HepG2 (cell line): Measurements from ENCODE around the gene CHD9. TPM values are rescaled to one million over a fixed set of nuclear protein-coding genes. Genes with fewer than 3 reads are reported as not detected.

Experiments
- CREB1 ChIP-seq, 2 experiments: fragments of 450-650 bp in 1 of 2; IDR thresholded peaks; 2 replicates each; pipeline ENCODE4 v1.6.1; 2016 to 2017; ENCODE audit warnings: control low read depth in 1 of 2, mild to moderate bottlenecking in 1 of 2, missing compliant biosample characterization in 1 of 2, missing genetic modification characterization in 1 of 2
- DMAP1 ChIP-seq: IDR thresholded peaks from 2 replicates; pipeline ENCODE4 v1.6.1; 2016
- ETV6 ChIP-seq: sonication (generic); formaldehyde crosslinking; conservative IDR thresholded peaks from 2 replicates; pipeline ENCODE4 v1.4.0; 2020; ENCODE audit warnings: missing genetic modification reagents
- FOXK2 ChIP-seq: fragments of 450-650 bp; IDR thresholded peaks from 2 replicates; pipeline ENCODE4 v1.6.1; 2016
- HOXA3 ChIP-seq: sonication (generic); formaldehyde crosslinking; IDR thresholded peaks from 2 replicates; pipeline ENCODE4 v1.5.0; 2020; ENCODE audit warnings: missing genetic modification reagents
- KDM5A ChIP-seq: fragments of 200-600 bp; sonication (generic); IDR thresholded peaks from 2 replicates; pipeline ENCODE4 v1.7.0; 2018; ENCODE audit warnings: antibody characterized with exemption, mild to moderate bottlenecking, low read length, borderline replicate concordance
- PHF20 ChIP-seq: sonication (generic); formaldehyde crosslinking; IDR thresholded peaks from 2 replicates; pipeline ENCODE4 v1.5.0; 2020; ENCODE audit warnings: mild to moderate bottlenecking, missing genetic modification reagents
- SALL1 ChIP-seq: sonication (generic); formaldehyde crosslinking; IDR thresholded peaks from 2 replicates; pipeline ENCODE4 v1.8.0; 2022; ENCODE audit warnings: mild to moderate bottlenecking, missing genetic modification reagents
- SIX1 ChIP-seq: sonication (generic); formaldehyde crosslinking; IDR thresholded peaks from 2 replicates; pipeline ENCODE4 v1.4.0; 2020; ENCODE audit warnings: missing genetic modification reagents, borderline replicate concordance
- SP140L ChIP-seq: sonication (generic); formaldehyde crosslinking; IDR thresholded peaks from 2 replicates; pipeline ENCODE4 v1.4.0; 2020; ENCODE audit warnings: missing genetic modification reagents, borderline replicate concordance
- SRSF4 ChIP-seq: fragments of 200-400 bp; formaldehyde crosslinking; IDR thresholded peaks from one replicate; pipeline ENCODE4 v1.6.1; 2018; ENCODE audit warnings: mild to moderate bottlenecking, low read depth, low read length, moderate library complexity; ENCODE audit not compliant: poor library complexity, severe bottlenecking
- SSRP1 ChIP-seq: IDR thresholded peaks from 2 replicates; pipeline ENCODE4 v1.6.1; 2016; ENCODE audit warnings: control low read depth
- SYNCRIP ChIP-seq: fragments of 200-400 bp; formaldehyde crosslinking; IDR thresholded peaks from 2 replicates; pipeline ENCODE4 v1.6.1; 2018; ENCODE audit warnings: mild to moderate bottlenecking, low read depth, low read length; ENCODE audit not compliant: insufficient read depth
- ZNF143 ChIP-seq: sonication (generic); formaldehyde crosslinking; IDR thresholded peaks from 2 replicates; pipeline ENCODE4 v1.4.0; 2020; ENCODE audit warnings: missing genetic modification reagents
- ZNF350 ChIP-seq: sonication (generic); formaldehyde crosslinking; IDR thresholded peaks from 2 replicates; pipeline ENCODE4 v1.4.0; 2020; ENCODE audit warnings: mild to moderate bottlenecking, low read depth, missing genetic modification reagents, borderline replicate concordance
- ZNF430 ChIP-seq: sonication (generic); formaldehyde crosslinking; IDR thresholded peaks from 2 replicates; pipeline ENCODE4 v1.9.0; 2021; ENCODE audit warnings: mild to moderate bottlenecking, missing genetic modification reagents
- ZNF577 ChIP-seq: sonication (generic); formaldehyde crosslinking; IDR thresholded peaks from 2 replicates; pipeline ENCODE4 v1.4.0; 2020; ENCODE audit warnings: mild to moderate bottlenecking, low read depth, missing genetic modification reagents, borderline replicate concordance
- ZNF616 ChIP-seq: sonication (generic); formaldehyde crosslinking; IDR thresholded peaks from 2 replicates; pipeline ENCODE4 v1.5.0; 2020; ENCODE audit warnings: low read depth, mild to moderate bottlenecking, missing genetic modification reagents
- ZNF670 ChIP-seq: sonication (generic); formaldehyde crosslinking; IDR thresholded peaks from 2 replicates; pipeline ENCODE4 v1.8.0; 2022; ENCODE audit warnings: mild to moderate bottlenecking, missing genetic modification reagents, borderline replicate concordance
- ZNF775 ChIP-seq: sonication (generic); formaldehyde crosslinking; IDR thresholded peaks from 2 replicates; pipeline ENCODE4 v1.4.0; 2020; ENCODE audit warnings: missing genetic modification reagents, mild to moderate bottlenecking, moderate library complexity, borderline replicate concordance
- ZSCAN20 ChIP-seq: sonication (generic); formaldehyde crosslinking; IDR thresholded peaks from 2 replicates; pipeline ENCODE4 v1.4.0; 2020; ENCODE audit warnings: missing genetic modification reagents, mild to moderate bottlenecking, borderline replicate concordance
- ZSCAN21 ChIP-seq: sonication (generic); formaldehyde crosslinking; IDR thresholded peaks from 2 replicates; pipeline ENCODE4 v1.8.0; 2022; ENCODE audit warnings: mild to moderate bottlenecking, missing genetic modification reagents, moderate library complexity, borderline replicate concordance
- ZSCAN9 ChIP-seq: IDR thresholded peaks from 2 replicates; pipeline ENCODE4 v1.6.1; 2016; ENCODE audit warnings: borderline replicate concordance
- polyA plus RNA-seq, 8 experiments: library from polyadenylated mRNA; depleted of rRNA in 3 of 8; stranded (reverse) in 7 of 8; unstranded in 1 of 8; fragments of >200 nt; fragmentation: Illumina TruSeq in 4 of 8; extraction: Trizol in 4 of 8; gene quantifications; 2 replicates each; pipeline versions ENCODE4 v1.2.1 to v1.2.3, GENCODE V29; 2011 to 2016; ENCODE audit warnings: low read depth in 4 of 8, missing spikeins in 1 of 8, mixed read lengths in 1 of 8; ENCODE audit not compliant: insufficient read depth in 1 of 8
- total RNA-seq, 5 experiments: library from RNA; depleted of rRNA; stranded (reverse); fragments of >200 nt; fragmentation: Illumina TruSeq; extraction: Trizol; gene quantifications; 2 replicates each; pipeline ENCODE4 v1.2.3, GENCODE V29; 2016; ENCODE audit warnings: low read depth in 1 of 5
- TF ChIP-seq, protein P1 (sequence below): sonication (generic); formaldehyde crosslinking; IDR thresholded peaks from 2 replicates; pipeline ENCODE4 v1.5.0; 2020; ENCODE audit warnings: missing genetic modification reagents, mild to moderate bottlenecking, borderline replicate concordance
- TF ChIP-seq, protein P2 (sequence below): sonication (generic); formaldehyde crosslinking; IDR thresholded peaks from 2 replicates; pipeline ENCODE4 v1.9.0; 2021; ENCODE audit warnings: missing genetic modification reagents, mild to moderate bottlenecking, borderline replicate concordance
- TF ChIP-seq, protein P3 (sequence below): sonication (generic); formaldehyde crosslinking; IDR thresholded peaks from 2 replicates; pipeline ENCODE4 v1.5.0; 2020; ENCODE audit warnings: mild to moderate bottlenecking, missing genetic modification reagents

The CHD9 gene
- total and polyA plus RNA-seq, 2 of the 13 experiments (the other 11 are each of a cell fraction or from before 2014, with no cell fraction given) = 23.4 to 27.7 TPM

DNA sequence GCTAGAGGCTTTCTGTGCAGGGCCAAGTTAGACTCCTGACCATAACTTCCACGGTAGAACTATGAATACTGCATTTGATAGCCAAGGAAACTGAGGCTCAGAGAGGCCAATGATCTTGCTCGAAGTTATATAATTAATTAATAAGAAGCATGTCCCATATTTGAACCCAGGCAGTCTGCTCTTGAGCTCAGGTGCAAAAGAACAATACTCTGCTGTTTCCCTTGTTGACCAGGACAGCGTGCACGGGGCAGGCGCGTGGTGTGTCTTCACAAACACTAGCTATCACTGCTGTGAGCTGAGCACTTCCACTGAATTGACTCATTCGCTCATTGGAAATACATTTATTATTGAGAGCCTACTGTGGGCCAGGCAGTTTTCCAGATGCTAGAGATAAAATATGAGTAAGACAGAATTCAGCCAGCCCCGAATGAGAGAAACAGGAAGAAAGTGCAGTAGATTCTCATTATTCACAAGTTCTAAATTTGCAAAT, 1.6 kb downstream of the CHD9 start (continued):
- TF ChIP-seq ZNF670 (0 out of 2 replicates have a peak, but pooled peaks have one; percentile 57), SRSF4 (no peak), ZNF577 (no peak), PHF20 (CRISPR knock-in tag) (no peak), SALL1 (peak; percentile 85), ZNF143 (CRISPR knock-in tag) (no peak), ZNF350 (CRISPR knock-in tag) (no peak), ZNF430 (CRISPR knock-in tag) (no peak), SYNCRIP (no peak), HOXA3 (peak; percentile 18; the same call in 1 of the 2 replicates), SP140L (CRISPR knock-in tag) (no peak), SSRP1 (CRISPR knock-in tag) (no peak), SIX1 (CRISPR knock-in tag) (no peak), ZNF616 (no peak), ZNF775 (CRISPR knock-in tag) (no peak), KDM5A (no peak), CREB1 (IDR thresholded peaks at IDR 0.05) (no peak), CREB1 (CRISPR knock-in tag; IDR thresholded peaks at IDR 0.05) (no peak), FOXK2 (no peak), ZSCAN9 (CRISPR knock-in tag) (0 out of 2 replicates have a peak, but pooled peaks have one; percentile 33), ETV6 (CRISPR knock-in tag) (no peak), ZSCAN20 (no peak), DMAP1 (no peak), ZSCAN21 (CRISPR knock-in tag) (no peak; the same call in 1 of the 2 replicates)
- TF ChIP-seq, protein P1, sequence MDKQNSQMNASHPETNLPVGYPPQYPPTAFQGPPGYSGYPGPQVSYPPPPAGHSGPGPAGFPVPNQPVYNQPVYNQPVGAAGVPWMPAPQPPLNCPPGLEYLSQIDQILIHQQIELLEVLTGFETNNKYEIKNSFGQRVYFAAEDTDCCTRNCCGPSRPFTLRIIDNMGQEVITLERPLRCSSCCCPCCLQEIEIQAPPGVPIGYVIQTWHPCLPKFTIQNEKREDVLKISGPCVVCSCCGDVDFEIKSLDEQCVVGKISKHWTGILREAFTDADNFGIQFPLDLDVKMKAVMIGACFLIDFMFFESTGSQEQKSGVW (CRISPR knock-in tag) = no peak
- TF ChIP-seq, protein P2, sequence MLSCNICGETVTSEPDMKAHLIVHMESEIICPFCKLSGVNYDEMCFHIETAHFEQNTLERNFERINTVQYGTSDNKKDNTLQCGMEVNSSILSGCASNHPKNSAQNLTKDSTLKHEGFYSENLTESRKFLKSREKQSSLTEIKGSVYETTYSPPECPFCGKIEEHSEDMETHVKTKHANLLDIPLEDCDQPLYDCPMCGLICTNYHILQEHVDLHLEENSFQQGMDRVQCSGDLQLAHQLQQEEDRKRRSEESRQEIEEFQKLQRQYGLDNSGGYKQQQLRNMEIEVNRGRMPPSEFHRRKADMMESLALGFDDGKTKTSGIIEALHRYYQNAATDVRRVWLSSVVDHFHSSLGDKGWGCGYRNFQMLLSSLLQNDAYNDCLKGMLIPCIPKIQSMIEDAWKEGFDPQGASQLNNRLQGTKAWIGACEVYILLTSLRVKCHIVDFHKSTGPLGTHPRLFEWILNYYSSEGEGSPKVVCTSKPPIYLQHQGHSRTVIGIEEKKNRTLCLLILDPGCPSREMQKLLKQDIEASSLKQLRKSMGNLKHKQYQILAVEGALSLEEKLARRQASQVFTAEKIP (CRISPR knock-in tag) = no peak
- TF ChIP-seq, protein P3, sequence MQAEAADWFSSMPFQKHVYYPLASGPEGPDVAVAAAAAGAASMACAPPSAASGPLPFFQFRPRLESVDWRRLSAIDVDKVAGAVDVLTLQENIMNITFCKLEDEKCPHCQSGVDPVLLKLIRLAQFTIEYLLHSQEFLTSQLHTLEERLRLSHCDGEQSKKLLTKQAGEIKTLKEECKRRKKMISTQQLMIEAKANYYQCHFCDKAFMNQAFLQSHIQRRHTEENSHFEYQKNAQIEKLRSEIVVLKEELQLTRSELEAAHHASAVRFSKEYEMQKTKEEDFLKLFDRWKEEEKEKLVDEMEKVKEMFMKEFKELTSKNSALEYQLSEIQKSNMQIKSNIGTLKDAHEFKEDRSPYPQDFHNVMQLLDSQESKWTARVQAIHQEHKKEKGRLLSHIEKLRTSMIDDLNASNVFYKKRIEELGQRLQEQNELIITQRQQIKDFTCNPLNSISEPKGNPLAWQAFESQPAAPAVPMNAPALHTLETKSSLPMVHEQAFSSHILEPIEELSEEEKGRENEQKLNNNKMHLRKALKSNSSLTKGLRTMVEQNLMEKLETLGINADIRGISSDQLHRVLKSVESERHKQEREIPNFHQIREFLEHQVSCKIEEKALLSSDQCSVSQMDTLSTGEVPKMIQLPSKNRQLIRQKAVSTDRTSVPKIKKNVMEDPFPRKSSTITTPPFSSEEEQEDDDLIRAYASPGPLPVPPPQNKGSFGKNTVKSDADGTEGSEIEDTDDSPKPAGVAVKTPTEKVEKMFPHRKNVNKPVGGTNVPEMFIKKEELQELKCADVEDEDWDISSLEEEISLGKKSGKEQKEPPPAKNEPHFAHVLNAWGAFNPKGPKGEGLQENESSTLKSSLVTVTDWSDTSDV (CRISPR knock-in tag) = no peak
